Right lobe of liver (tissue), 6 donors: Measurements from ENCODE around the gene KIRREL3. TPM values are rescaled to one million over a fixed set of nuclear protein-coding genes. Genes with fewer than 3 reads are reported as not detected.

Experiments used
- ATAC-seq, 4 donors: fragments of 200-7000 bp; cut with Tn5 transposase; one replicate each; pipeline ENCODE4 v1.9.1; 2020; ENCODE audit warnings: mild to moderate bottlenecking in 4 of 4, moderate library complexity in 4 of 4
- DNase-seq, 3 donors: peaks; one replicate each; pipeline ENCODE4 v3.0.0-alpha.2; 2020
- H3K27ac ChIP-seq, 3 donors: fragments of 200-600 bp; one replicate each; pipeline ENCODE4 v1.8.0; 2022
- H3K27me3 ChIP-seq, 2 donors: fragments of 200-600 bp; one replicate each; pipeline ENCODE4 v1.8.0; 2022
- H3K36me3 ChIP-seq, 4 donors: fragments of 200-600 bp; sonication (generic) in 1 of 4; one replicate each; pipeline versions ENCODE4 v1.5.1 to v1.8.0; 2017 to 2022; ENCODE audit warnings: control low read depth in 1 of 4
- H3K4me1 ChIP-seq, 4 donors: fragments of 200-600 bp; sonication (generic) in 1 of 4; one replicate each; pipeline versions ENCODE4 v1.5.1 to v1.8.0; 2017 to 2022; ENCODE audit warnings: control low read depth in 1 of 4
- H3K4me3 ChIP-seq, 3 donors: fragments of 200-600 bp; one replicate each; pipeline ENCODE4 v1.8.0; 2022
- H3K9me3 ChIP-seq, 4 donors: fragments of 200-600 bp; sonication (generic) in 1 of 4; one replicate each; pipeline versions ENCODE4 v1.5.1 to v1.8.0; 2017 to 2022; ENCODE audit warnings: control low read depth in 1 of 4
- CTCF ChIP-seq, 4 donors: fragments of 200-600 bp in 3 of 4; fragments of 450-650 bp in 1 of 4; IDR thresholded peaks; one replicate each; pipeline versions ENCODE4 v1.5.1 to v1.8.0; 2016 to 2022; ENCODE audit warnings: antibody characterized with exemption in 4 of 4, mild to moderate bottlenecking in 2 of 4
- POLR2A ChIP-seq: fragments of 450-650 bp; IDR thresholded peaks from one replicate; pipeline ENCODE4 v1.6.1; 2017; ENCODE audit warnings: antibody characterized with exemption, mild to moderate bottlenecking
- WGBS: methylation state at CpG from one replicate; pipeline ENCODE4 v1.1.6; 2018; ENCODE audit warnings: low coverage, low lambda C conversion rate; ENCODE audit not compliant: insufficient coverage; ENCODE audit errors: missing lambda C conversion rate; 5-methylcytosine and 5-hydroxymethylcytosine counted together
- intact Hi-C, 2 donors: fragments of 100-400 bp; cut with DNase I; formaldehyde crosslinking; loops; one replicate each; pipeline versions ENCODE4 v1.11.2 to v1.14.1; 2022
- total RNA-seq, 6 experiments: library from RNA; depleted of rRNA in 2 of 6; stranded (reverse); fragments of >200 nt in 2 of 6; fragmentation: NEBNext Ultra II Directional in 3 of 6; extraction: Animal tissue kit (Norgen Biotek cat#: 25700) in 3 of 6; gene quantifications; one replicate each; pipeline versions ENCODE4 v1.1.0 to v1.2.4, GENCODE V29; 2016 to 2023
- donor health status: DM: no; HTN: yes; CAD: no.
- donor health status: DM: no; HTN: no; CAD: no.
- donor health status: DM: no; HTN: no; CAD: no.
- donor health status: DM: no; HTN: yes; CAD: no.
- donor health status: DM: no; HTN: yes; CAD: no.

The KIRREL3 gene
- total RNA-seq, 6 experiments from 2014 or later: not detected

GRCh38 chr11:126408496-126408895 lies 592.1 kb downstream of the KIRREL3 start:
- Histone ChIP-seq H3K36me3 (peaks cover 0 to 17% (median 2%) of the 10 kb centered on the region in 4 donors), H3K4me1 (no peaks in the 10 kb centered on the region), H3K9me3 (no peaks in the 10 kb centered on the region), H3K27me3 (no peaks in the 10 kb centered on the region), H3K4me3 (no peak overlapping the region), H3K27ac (no peak overlapping the region)
- TF ChIP-seq CTCF (IDR thresholded peaks at IDR 0.05) (no peak), POLR2A (no peak)
- intact Hi-C loops: no loop called here
- 90% methylated on average over 5 of the region's 12 CpGs for WGBS
- DNase-seq (no peak), ATAC-seq (no peak)

- H3K4me3 ChIP-seq: no peak overlapping the region
- intact Hi-C loops: no loop called here
- TF ChIP-seq CTCF (IDR thresholded peaks at IDR 0.05): no peak
- TF ChIP-seq POLR2A: no peak
- no peaks in the 10 kb centered on the region for H3K4me1 ChIP-seq
- H3K27ac ChIP-seq: no peak overlapping the region
- WGBS: 76% methylated on average over 2 of the region's 15 CpGs
- no peak for DNase-seq
- H3K9me3 ChIP-seq: no peaks in the 10 kb centered on the region
- no peak for ATAC-seq
- peaks cover 0 to 17% (median under 1%) of the 10 kb centered on the region in 4 donors for H3K36me3 ChIP-seq
- no peaks in the 10 kb centered on the region for H3K27me3 ChIP-seq
Observed at GRCh38 chr11:126407682-126408288, 592.8 kb downstream of the KIRREL3 start.

GRCh38 chr11:126407101-126407521 lies 593.5 kb downstream of the KIRREL3 start:
- DNase-seq: no peak
- H3K4me3 ChIP-seq: no peak overlapping the region
- no peaks in the 10 kb centered on the region for H3K4me1 ChIP-seq
- no peak for TF ChIP-seq POLR2A
- no peak for TF ChIP-seq CTCF (IDR thresholded peaks at IDR 0.05)
- H3K36me3 ChIP-seq: peaks cover 0 to 17% (median under 1%) of the 10 kb centered on the region in 4 donors
- ATAC-seq: no peak
- 81% methylated on average over 7 of the region's 12 CpGs for WGBS
- H3K27me3 ChIP-seq: no peaks in the 10 kb centered on the region
- no peak overlapping the region for H3K27ac ChIP-seq
- no peaks in the 10 kb centered on the region for H3K9me3 ChIP-seq
- intact Hi-C loops: no loop called here

GRCh38 chr11:126406368-126406767 lies 594.2 kb downstream of the KIRREL3 start:
- ATAC-seq (no peak), DNase-seq (no peak)
- intact Hi-C loops: no loop called here
- Histone ChIP-seq H3K27ac (no peak overlapping the region), H3K4me1 (no peaks in the 10 kb centered on the region), H3K36me3 (peaks cover 0 to 17% (median 0%) of the 10 kb centered on the region in 4 donors), H3K4me3 (no peak overlapping the region), H3K27me3 (no peaks in the 10 kb centered on the region), H3K9me3 (no peaks in the 10 kb centered on the region)
- no CpG with 5 or more reads among the region's 8 CpGs for WGBS
- no peak for TF ChIP-seq CTCF (IDR thresholded peaks at IDR 0.05)
- TF ChIP-seq POLR2A: no peak
